ENCODE data around the gene TBR1. TPM values are rescaled to one million over a fixed set of nuclear protein-coding genes. Genes with fewer than 3 reads are reported as not detected.
A peak's percentile ranks its signal among the peaks of the same experiment; 100 is the strongest.

Gene TBR1
- total and polyA plus RNA-seq, 10 of the 15 experiments (the other 5 are each of a cell fraction or from before 2014, with no cell fraction given): 0.01 TPM; not detected in 9

DNA sequence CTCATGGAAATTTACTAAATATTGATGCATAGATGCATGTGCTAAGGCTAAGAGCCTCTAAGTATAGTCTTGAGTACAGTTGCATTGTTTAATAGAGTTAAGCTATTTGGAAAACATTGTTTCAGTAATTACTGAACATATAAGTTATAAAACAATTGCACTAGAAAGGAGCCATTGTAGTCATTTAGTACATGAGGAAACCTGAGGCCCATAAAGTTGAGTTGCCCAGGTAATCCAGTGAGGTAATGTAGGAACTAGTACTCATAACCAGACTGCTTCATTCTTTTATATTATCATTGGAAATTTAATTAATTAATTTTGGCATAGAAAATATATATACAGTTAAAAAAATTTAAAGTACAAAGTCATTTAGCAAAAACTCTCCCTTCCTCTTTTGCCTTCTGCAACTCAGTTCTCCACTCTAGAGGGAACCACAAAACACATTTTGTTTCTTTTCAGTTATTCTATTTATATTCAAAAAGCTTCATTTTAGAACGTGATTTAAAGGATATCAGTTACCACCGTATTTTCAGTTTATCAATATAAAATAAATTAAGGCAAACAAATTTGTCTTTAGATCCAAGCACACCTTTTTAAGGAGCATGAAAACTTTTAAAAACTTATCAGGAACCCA is 27.8 kb upstream of the TBR1 start (continued):
- TF ChIP-seq, protein P1, sequence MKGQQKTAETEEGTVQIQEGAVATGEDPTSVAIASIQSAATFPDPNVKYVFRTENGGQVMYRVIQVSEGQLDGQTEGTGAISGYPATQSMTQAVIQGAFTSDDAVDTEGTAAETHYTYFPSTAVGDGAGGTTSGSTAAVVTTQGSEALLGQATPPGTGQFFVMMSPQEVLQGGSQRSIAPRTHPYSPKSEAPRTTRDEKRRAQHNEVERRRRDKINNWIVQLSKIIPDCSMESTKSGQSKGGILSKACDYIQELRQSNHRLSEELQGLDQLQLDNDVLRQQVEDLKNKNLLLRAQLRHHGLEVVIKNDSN (IDR thresholded peaks at IDR 0.05; ENCODE audit: borderline replicate concordance, extremely low read length, insufficient read depth, low read depth, low read length): no peak
- TF ChIP-seq ATF7 (IDR thresholded peaks at IDR 0.05; ENCODE audit: low read depth) (no peak), BCL11A (IDR thresholded peaks at IDR 0.05; ENCODE audit: low read depth, low read length) (0 out of 2 replicates have a peak, but pooled peaks have one; percentile 23), TCF7 (IDR thresholded peaks at IDR 0.05; ENCODE audit: borderline replicate concordance) (0 out of 2 replicates have a peak, but pooled peaks have one; percentile 16), TCF12 (IDR thresholded peaks at IDR 0.05; ENCODE audit: low read depth, low read length) (no peak), MTA2 (IDR thresholded peaks at IDR 0.05; ENCODE audit: low read depth) (peak; percentile 25; the same call in 1 of the 2 replicates), SMAD5 (IDR thresholded peaks at IDR 0.05; ENCODE audit: low read depth) (no peak), NFXL1 (IDR thresholded peaks at IDR 0.05; ENCODE audit: borderline replicate concordance) (no peak), RAD21 (IDR thresholded peaks at IDR 0.05; ENCODE audit: insufficient read depth, low read depth, low read length) (no peak), SPI1 (IDR thresholded peaks at IDR 0.05; ENCODE audit: borderline replicate concordance, insufficient read depth, low read depth, low read length) (peak; percentile 73), BHLHE40 (IDR thresholded peaks at IDR 0.05; ENCODE audit: borderline replicate concordance in 1 of 2, low read depth in 2 of 2, low read length in 1 of 2) (peak; percentile 23 to 25; a peak in 2 of 4 replicates), JUNB (IDR thresholded peaks at IDR 0.05) (peak; percentile 29; the same call in 1 of the 2 replicates), NR2C1 (IDR thresholded peaks at IDR 0.05) (no peak), ZNF217 (IDR thresholded peaks at IDR 0.05) (peak; percentile 61; the same call in 1 of the 2 replicates)
- TF ChIP-seq, protein P2, sequence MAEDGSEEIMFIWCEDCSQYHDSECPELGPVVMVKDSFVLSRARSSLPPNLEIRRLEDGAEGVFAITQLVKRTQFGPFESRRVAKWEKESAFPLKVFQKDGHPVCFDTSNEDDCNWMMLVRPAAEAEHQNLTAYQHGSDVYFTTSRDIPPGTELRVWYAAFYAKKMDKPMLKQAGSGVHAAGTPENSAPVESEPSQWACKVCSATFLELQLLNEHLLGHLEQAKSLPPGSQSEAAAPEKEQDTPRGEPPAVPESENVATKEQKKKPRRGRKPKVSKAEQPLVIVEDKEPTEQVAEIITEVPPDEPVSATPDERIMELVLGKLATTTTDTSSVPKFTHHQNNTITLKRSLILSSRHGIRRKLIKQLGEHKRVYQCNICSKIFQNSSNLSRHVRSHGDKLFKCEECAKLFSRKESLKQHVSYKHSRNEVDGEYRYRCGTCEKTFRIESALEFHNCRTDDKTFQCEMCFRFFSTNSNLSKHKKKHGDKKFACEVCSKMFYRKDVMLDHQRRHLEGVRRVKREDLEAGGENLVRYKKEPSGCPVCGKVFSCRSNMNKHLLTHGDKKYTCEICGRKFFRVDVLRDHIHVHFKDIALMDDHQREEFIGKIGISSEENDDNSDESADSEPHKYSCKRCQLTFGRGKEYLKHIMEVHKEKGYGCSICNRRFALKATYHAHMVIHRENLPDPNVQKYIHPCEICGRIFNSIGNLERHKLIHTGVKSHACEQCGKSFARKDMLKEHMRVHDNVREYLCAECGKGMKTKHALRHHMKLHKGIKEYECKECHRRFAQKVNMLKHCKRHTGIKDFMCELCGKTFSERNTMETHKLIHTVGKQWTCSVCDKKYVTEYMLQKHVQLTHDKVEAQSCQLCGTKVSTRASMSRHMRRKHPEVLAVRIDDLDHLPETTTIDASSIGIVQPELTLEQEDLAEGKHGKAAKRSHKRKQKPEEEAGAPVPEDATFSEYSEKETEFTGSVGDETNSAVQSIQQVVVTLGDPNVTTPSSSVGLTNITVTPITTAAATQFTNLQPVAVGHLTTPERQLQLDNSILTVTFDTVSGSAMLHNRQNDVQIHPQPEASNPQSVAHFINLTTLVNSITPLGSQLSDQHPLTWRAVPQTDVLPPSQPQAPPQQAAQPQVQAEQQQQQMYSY (CRISPR knock-in tag; IDR thresholded peaks at IDR 0.05): no peak
- TF ChIP-seq, protein P3, sequence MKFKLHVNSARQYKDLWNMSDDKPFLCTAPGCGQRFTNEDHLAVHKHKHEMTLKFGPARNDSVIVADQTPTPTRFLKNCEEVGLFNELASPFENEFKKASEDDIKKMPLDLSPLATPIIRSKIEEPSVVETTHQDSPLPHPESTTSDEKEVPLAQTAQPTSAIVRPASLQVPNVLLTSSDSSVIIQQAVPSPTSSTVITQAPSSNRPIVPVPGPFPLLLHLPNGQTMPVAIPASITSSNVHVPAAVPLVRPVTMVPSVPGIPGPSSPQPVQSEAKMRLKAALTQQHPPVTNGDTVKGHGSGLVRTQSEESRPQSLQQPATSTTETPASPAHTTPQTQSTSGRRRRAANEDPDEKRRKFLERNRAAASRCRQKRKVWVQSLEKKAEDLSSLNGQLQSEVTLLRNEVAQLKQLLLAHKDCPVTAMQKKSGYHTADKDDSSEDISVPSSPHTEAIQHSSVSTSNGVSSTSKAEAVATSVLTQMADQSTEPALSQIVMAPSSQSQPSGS (IDR thresholded peaks at IDR 0.05; ENCODE audit: low read length): 0 out of 2 replicates have a peak, but pooled peaks have one; percentile 27
- TF ChIP-seq, protein P4, sequence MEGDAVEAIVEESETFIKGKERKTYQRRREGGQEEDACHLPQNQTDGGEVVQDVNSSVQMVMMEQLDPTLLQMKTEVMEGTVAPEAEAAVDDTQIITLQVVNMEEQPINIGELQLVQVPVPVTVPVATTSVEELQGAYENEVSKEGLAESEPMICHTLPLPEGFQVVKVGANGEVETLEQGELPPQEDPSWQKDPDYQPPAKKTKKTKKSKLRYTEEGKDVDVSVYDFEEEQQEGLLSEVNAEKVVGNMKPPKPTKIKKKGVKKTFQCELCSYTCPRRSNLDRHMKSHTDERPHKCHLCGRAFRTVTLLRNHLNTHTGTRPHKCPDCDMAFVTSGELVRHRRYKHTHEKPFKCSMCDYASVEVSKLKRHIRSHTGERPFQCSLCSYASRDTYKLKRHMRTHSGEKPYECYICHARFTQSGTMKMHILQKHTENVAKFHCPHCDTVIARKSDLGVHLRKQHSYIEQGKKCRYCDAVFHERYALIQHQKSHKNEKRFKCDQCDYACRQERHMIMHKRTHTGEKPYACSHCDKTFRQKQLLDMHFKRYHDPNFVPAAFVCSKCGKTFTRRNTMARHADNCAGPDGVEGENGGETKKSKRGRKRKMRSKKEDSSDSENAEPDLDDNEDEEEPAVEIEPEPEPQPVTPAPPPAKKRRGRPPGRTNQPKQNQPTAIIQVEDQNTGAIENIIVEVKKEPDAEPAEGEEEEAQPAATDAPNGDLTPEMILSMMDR (IDR thresholded peaks at IDR 0.05 in 2 of 3, conservative IDR thresholded peaks at IDR 0.05 in 1 of 3; ENCODE audit: control insufficient read depth in 2 of 3, extremely low read depth in 1 of 3, insufficient read depth in 1 of 3, low read depth in 3 of 3, low read length in 3 of 3): no peak; a peak in 1 of 6 replicates
- TF ChIP-seq, protein P5, sequence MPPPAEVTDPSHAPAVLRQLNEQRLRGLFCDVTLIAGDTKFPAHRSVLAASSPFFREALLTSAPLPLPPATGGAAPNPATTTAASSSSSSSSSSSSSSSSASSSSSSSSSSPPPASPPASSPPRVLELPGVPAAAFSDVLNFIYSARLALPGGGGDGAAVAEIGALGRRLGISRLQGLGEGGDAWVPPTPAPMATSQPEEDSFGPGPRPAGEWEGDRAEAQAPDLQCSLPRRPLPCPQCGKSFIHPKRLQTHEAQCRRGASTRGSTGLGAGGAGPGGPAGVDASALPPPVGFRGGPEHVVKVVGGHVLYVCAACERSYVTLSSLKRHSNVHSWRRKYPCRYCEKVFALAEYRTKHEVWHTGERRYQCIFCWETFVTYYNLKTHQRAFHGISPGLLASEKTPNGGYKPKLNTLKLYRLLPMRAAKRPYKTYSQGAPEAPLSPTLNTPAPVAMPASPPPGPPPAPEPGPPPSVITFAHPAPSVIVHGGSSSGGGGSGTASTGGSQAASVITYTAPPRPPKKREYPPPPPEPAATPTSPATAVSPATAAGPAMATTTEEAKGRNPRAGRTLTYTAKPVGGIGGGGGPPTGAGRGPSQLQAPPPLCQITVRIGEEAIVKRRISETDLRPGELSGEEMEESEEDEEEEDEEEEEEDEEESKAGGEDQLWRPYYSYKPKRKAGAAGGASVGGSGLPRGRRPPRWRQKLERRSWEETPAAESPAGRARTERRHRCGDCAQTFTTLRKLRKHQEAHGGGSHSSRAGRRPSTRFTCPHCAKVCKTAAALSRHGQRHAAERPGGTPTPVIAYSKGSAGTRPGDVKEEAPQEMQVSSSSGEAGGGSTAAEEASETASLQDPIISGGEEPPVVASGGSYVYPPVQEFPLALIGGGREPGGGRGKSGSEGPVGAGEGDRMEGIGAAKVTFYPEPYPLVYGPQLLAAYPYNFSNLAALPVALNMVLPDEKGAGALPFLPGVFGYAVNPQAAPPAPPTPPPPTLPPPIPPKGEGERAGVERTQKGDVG (CRISPR knock-in tag; IDR thresholded peaks at IDR 0.05): no peak

Measured in GM12878 (cell line).